H1 (cell line): ENCODE data around the gene NGFR. TPM values are rescaled to one million over a fixed set of nuclear protein-coding genes. Genes with fewer than 3 reads are reported as not detected.

Source experiments
- CTCF ChIA-PET: fragments of 300-600 bp; sonication (Branson Sonifier 250); formaldehyde crosslinking; loops from one replicate; lab custom pipeline; 2021; ENCODE audit not compliant: partially characterized antibody; lab: Charles Lee
- POLR2A ChIA-PET: fragments of 300-600 bp; sonication (Branson Sonifier 250); formaldehyde crosslinking; loops from one replicate; lab custom pipeline; 2021; ENCODE audit warnings: inconsistent platforms; ENCODE audit not compliant: partially characterized antibody; lab: Charles Lee
- DNase-seq, 2 experiments: peaks; one replicate each; pipeline versions ENCODE4 v3.0.0 to v3.0.0-alpha.2; 2010 to 2022; ENCODE audit warnings: low spot score in 2 of 2, low read depth in 1 of 2, mixed read lengths in 1 of 2
- FAIRE-seq: peaks from 2 replicates; lab custom pipeline; 2011; peaks lifted over from hg19 to GRCh38; lab: Jason Lieb, UNC
- H2AFZ ChIP-seq: 2 replicates; pipeline ENCODE4 v1.8.1; 2012; ENCODE audit warnings: low read length, inconsistent platforms
- H2AK5ac ChIP-seq: 2 replicates; pipeline ENCODE4 v1.6.1; 2013; ENCODE audit warnings: low read depth, low read length
- H2BK120ac ChIP-seq: replicated peaks from 2 replicates; pipeline ENCODE3; 2013; ENCODE audit warnings: low read depth, low read length, inconsistent platforms
- H2BK12ac ChIP-seq: 2 replicates; pipeline ENCODE4 v1.6.1; 2013; ENCODE audit warnings: low read depth, low read length
- H2BK15ac ChIP-seq: 2 replicates; pipeline ENCODE4 v1.6.1; 2013; ENCODE audit warnings: low read length
- H2BK20ac ChIP-seq: 2 replicates; pipeline ENCODE4 v1.6.1; 2013; ENCODE audit warnings: low read length
- H2BK5ac ChIP-seq: 2 replicates; pipeline ENCODE4 v1.6.1; 2013; ENCODE audit warnings: low read depth, low read length
- H3K14ac ChIP-seq: 2 replicates; pipeline ENCODE4 v1.6.1; 2013; ENCODE audit warnings: inconsistent platforms; ENCODE audit not compliant: insufficient read length
- H3K18ac ChIP-seq: 2 replicates; pipeline ENCODE4 v1.6.1; 2013; ENCODE audit warnings: low read length; ENCODE audit errors: extremely low read depth
- H3K23ac ChIP-seq: 2 replicates; pipeline ENCODE4 v1.6.1; 2013; ENCODE audit warnings: inconsistent platforms; ENCODE audit not compliant: insufficient read length
- H3K23me2 ChIP-seq: 2 replicates; pipeline ENCODE4 v1.6.1; 2013; ENCODE audit warnings: low read depth, low read length
- H3K27ac ChIP-seq: 2 replicates; pipeline ENCODE4 v1.6.1; 2011; ENCODE audit warnings: low read depth, low read length, inconsistent platforms
- H3K27me3 ChIP-seq, 4 experiments: replicated peaks in 1 of 4; 1 replicate in 1 of 4; 2 replicates in 3 of 4; pipeline versions ENCODE4 v1.6.1 to v1.8.1; 2011 to 2013; ENCODE audit warnings: low read length in 3 of 4, mild to moderate bottlenecking in 3 of 4, inconsistent platforms in 2 of 4, mixed read lengths in 2 of 4, moderate library complexity in 1 of 4; ENCODE audit not compliant: control insufficient read depth in 3 of 4, insufficient read depth in 3 of 4; ENCODE audit errors: extremely low read depth in 1 of 4
- H3K36me3 ChIP-seq, 4 experiments: 2 replicates each; pipeline versions ENCODE4 v1.6.1 to v1.8.1; 2011 to 2013; ENCODE audit warnings: mild to moderate bottlenecking in 4 of 4, low read length in 3 of 4, moderate library complexity in 2 of 4, control low read depth in 1 of 4, inconsistent platforms in 1 of 4; ENCODE audit not compliant: insufficient read depth in 4 of 4, control insufficient read depth in 2 of 4
- H3K4ac ChIP-seq: replicated peaks from 2 replicates; pipeline ENCODE3; 2013; ENCODE audit warnings: low read length, low read depth, mixed read lengths, inconsistent platforms; ENCODE audit not compliant: insufficient read length
- H3K4me1 ChIP-seq, 4 experiments: replicated peaks in 1 of 4; 1 replicate in 1 of 4; 2 replicates in 3 of 4; pipeline versions ENCODE4 v1.6.1 to v1.8.1; 2011 to 2013; ENCODE audit warnings: low read length in 3 of 4, inconsistent platforms in 2 of 4, mixed read lengths in 1 of 4; ENCODE audit not compliant: insufficient read depth in 4 of 4, control insufficient read depth in 3 of 4
- H3K4me2 ChIP-seq, 2 experiments: 2 replicates each; pipeline versions ENCODE4 v1.6.1 to v1.8.1; 2011 to 2013; ENCODE audit warnings: low read depth in 2 of 2, low read length in 2 of 2, control low read depth in 1 of 2, inconsistent platforms in 1 of 2, mild to moderate bottlenecking in 1 of 2; ENCODE audit not compliant: insufficient read depth in 1 of 2
- H3K4me3 ChIP-seq, 4 experiments: fragments of 200-600, 300-600 bp in 1 of 4; sonication (generic), shearing (Covaris generic), sonication (Bioruptor Twin) in 1 of 4; 2 replicates each; pipeline versions ENCODE4 v1.5.1 to v1.8.1; 2011 to 2016; ENCODE audit warnings: low read length in 4 of 4, low read depth in 3 of 4, control low read depth in 2 of 4, inconsistent platforms in 2 of 4, mild to moderate bottlenecking in 2 of 4, mixed read lengths in 1 of 4, moderate library complexity in 1 of 4; ENCODE audit not compliant: insufficient read depth in 2 of 4; ENCODE audit errors: extremely low read depth in 1 of 4
- H3K56ac ChIP-seq: replicated peaks from 2 replicates; pipeline ENCODE3; 2013; ENCODE audit warnings: low read depth, mild to moderate bottlenecking, mixed read lengths, low read length, inconsistent platforms; ENCODE audit not compliant: insufficient read length
- H3K79me1 ChIP-seq: 2 replicates; pipeline ENCODE4 v1.6.1; 2013; ENCODE audit warnings: low read depth, low read length, control low read depth
- H3K79me2 ChIP-seq, 2 experiments: 2 replicates each; pipeline versions ENCODE4 v1.6.1 to v1.8.1; 2012 to 2013; ENCODE audit warnings: low read length in 2 of 2, mild to moderate bottlenecking in 2 of 2, inconsistent platforms in 1 of 2; ENCODE audit not compliant: insufficient read depth in 2 of 2, control insufficient read depth in 1 of 2
- H3K9ac ChIP-seq, 4 experiments: replicated peaks in 1 of 4; 1 replicate in 1 of 4; 2 replicates in 3 of 4; pipeline versions ENCODE4 v1.6.1 to v1.8.1; 2011 to 2013; ENCODE audit warnings: low read depth in 3 of 4, low read length in 3 of 4, control low read depth in 2 of 4, mild to moderate bottlenecking in 2 of 4, moderate library complexity in 2 of 4, inconsistent platforms in 1 of 4; ENCODE audit errors: extremely low read depth in 1 of 4
- H3K9me3 ChIP-seq, 2 experiments: 2 replicates each; pipeline versions ENCODE4 v1.6.1 to v1.8.1; 2012 to 2013; ENCODE audit warnings: mild to moderate bottlenecking in 2 of 2, moderate library complexity in 2 of 2, control low read depth in 1 of 2, inconsistent platforms in 1 of 2, low read depth in 1 of 2, low read length in 1 of 2, mixed read lengths in 1 of 2; ENCODE audit not compliant: insufficient read depth in 2 of 2
- H4K20me1 ChIP-seq, 2 experiments: replicated peaks in 1 of 2; 2 replicates each; pipeline versions ENCODE3 to v1.8.1; 2011 to 2013; ENCODE audit warnings: inconsistent platforms in 2 of 2, low read length in 2 of 2, mild to moderate bottlenecking in 1 of 2; ENCODE audit not compliant: insufficient read depth in 2 of 2, control insufficient read depth in 1 of 2
- H4K5ac ChIP-seq: 2 replicates; pipeline ENCODE4 v1.6.1; 2013; ENCODE audit warnings: low read length, low read depth, mixed read lengths, inconsistent platforms; ENCODE audit not compliant: insufficient read length
- H4K8ac ChIP-seq: 2 replicates; pipeline ENCODE4 v1.8.0; 2013; ENCODE audit warnings: mild to moderate bottlenecking, moderate library complexity, low read length, inconsistent platforms; ENCODE audit not compliant: insufficient read depth; ENCODE audit errors: extremely low read depth
- H4K91ac ChIP-seq: replicated peaks from 2 replicates; pipeline ENCODE3; 2013; ENCODE audit warnings: low read length, mixed read lengths, inconsistent platforms; ENCODE audit not compliant: insufficient read length
- CHD2 ChIP-seq: IDR thresholded peaks from 2 replicates; pipeline ENCODE4 v1.6.1; 2012; ENCODE audit warnings: low read length, improper control_type of control experiment
- CREB1 ChIP-seq: IDR thresholded peaks from 2 replicates; pipeline ENCODE4 v1.6.1; 2012; ENCODE audit warnings: inconsistent platforms
- FOSL1 ChIP-seq: IDR thresholded peaks from 2 replicates; pipeline ENCODE4 v1.6.1; 2011; ENCODE audit warnings: mild to moderate bottlenecking, low read depth, low read length, moderate library complexity; ENCODE audit not compliant: insufficient read depth
- JUN ChIP-seq: IDR thresholded peaks from 2 replicates; pipeline ENCODE4 v1.6.1; 2011; ENCODE audit warnings: low read depth, mild to moderate bottlenecking, improper control_type of control experiment, low read length
- MAFK ChIP-seq: IDR thresholded peaks from 2 replicates; pipeline ENCODE4 v1.6.1; 2012; ENCODE audit warnings: low read depth, mild to moderate bottlenecking, improper control_type of control experiment, low read length
- NRF1 ChIP-seq: IDR thresholded peaks from 2 replicates; pipeline ENCODE4 v1.6.1; 2011; ENCODE audit warnings: mild to moderate bottlenecking, low read depth, low read length, improper control_type of control experiment
- PHF8 ChIP-seq: fragments of 200-600 bp; sonication (generic); conservative IDR thresholded peaks from 2 replicates; pipeline ENCODE4 v1.7.1; 2012; ENCODE audit warnings: low read depth, mild to moderate bottlenecking, inconsistent platforms, low read length, moderate library complexity
- SIX5 ChIP-seq: IDR thresholded peaks from 2 replicates; pipeline ENCODE4 v1.6.1; 2011; ENCODE audit warnings: mild to moderate bottlenecking, low read depth, low read length
- SP1 ChIP-seq: IDR thresholded peaks from 2 replicates; pipeline ENCODE4 v1.6.1; 2011; ENCODE audit warnings: low read depth, low read length
- SUZ12 ChIP-seq: fragments of 200-600 bp; sonication (generic); IDR thresholded peaks from 2 replicates; pipeline ENCODE4 v1.6.1; 2012; ENCODE audit warnings: mild to moderate bottlenecking, inconsistent platforms, low read length, moderate library complexity, mixed read lengths
- TEAD4 ChIP-seq: IDR thresholded peaks from 2 replicates; pipeline ENCODE4 v1.6.1; 2012; ENCODE audit warnings: low read depth, low read length, inconsistent platforms, mixed read lengths
- WGBS, 2 experiments: shearing (Covaris generic) in 1 of 2; methylation state at CpG; one replicate each; pipeline versions ENCODE4 v1.1.6 to v1.1.7; 2013 to 2015; ENCODE audit warnings: low lambda C conversion rate in 2 of 2, mixed read lengths in 2 of 2, inconsistent platforms in 1 of 2, low coverage in 1 of 2, missing lambda C conversion rate in 1 of 2; ENCODE audit not compliant: insufficient replicate concordance in 2 of 2, insufficient coverage in 1 of 2, insufficient read length in 1 of 2; ENCODE audit errors: extremely low coverage in 1 of 2, missing lambda C conversion rate in 1 of 2; 5-methylcytosine and 5-hydroxymethylcytosine counted together
- polyA plus RNA-seq, 7 experiments: library from polyadenylated mRNA; depleted of rRNA in 3 of 7; stranded (reverse) in 5 of 7; unstranded in 2 of 7; fragments of >200 nt in 5 of 7; fragments of 200-250 nt in 2 of 7; gene quantifications; 1 replicate in 5 of 7; 2 replicates in 1 of 7; 4 replicates in 1 of 7; pipeline versions ENCODE4 v1.2.1 to v1.2.3, GENCODE V29; 2011 to 2013; ENCODE audit warnings: missing spikeins in 2 of 7, mixed read lengths in 2 of 7
- total RNA-seq: library from RNA; stranded (reverse); fragmentation: NEBNext Ultra II Directional; extraction: Animal tissue kit (Norgen Biotek cat#: 25700); gene quantifications from 2 replicates; pipeline ENCODE4 v1.2.1, GENCODE V29; 2021
- TF ChIP-seq, protein P1 (sequence below): IDR thresholded peaks from 2 replicates; pipeline ENCODE4 v1.6.1; 2012; ENCODE audit warnings: low read length, inconsistent platforms
- TF ChIP-seq, protein P2 (sequence below): IDR thresholded peaks from 2 replicates; pipeline ENCODE4 v1.6.1; 2012; ENCODE audit warnings: inconsistent platforms

Gene NGFR
- total and polyA plus RNA-seq, 2 of the 8 experiments (the other 6 are each of a cell fraction or from before 2014, with no cell fraction given), result 8.1 to 10.3 TPM

DNA sequence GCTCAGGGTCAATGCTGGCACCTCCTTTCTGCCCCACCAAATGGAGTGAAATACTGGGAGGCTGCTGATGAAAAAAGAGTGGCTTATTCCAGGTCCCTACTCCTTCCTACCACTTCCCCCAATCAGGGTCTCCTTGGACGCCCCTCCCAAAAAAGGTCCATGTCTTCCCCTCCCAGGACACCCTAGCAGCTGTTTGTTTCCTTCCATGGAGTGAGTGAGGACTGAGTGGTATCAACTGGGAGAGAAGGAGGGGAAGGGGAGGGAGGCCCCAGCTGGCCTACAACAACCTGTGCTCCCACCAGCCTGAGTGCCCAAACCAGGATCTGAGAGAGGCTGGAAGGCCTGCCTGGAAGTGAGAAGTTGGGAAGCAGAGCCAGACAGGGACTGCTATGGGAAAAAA is 28.7 kb upstream of the NGFR start:
- H2AK5ac ChIP-seq, result no peak overlapping the region
- H2BK20ac ChIP-seq, result no peak overlapping the region
- no peaks in the 10 kb centered on the region for H3K79me2 ChIP-seq
- H3K23ac ChIP-seq, result no peak overlapping the region
- H4K91ac ChIP-seq, result no peak overlapping the region
- H3K27ac ChIP-seq, result no peak overlapping the region
- no peak overlapping the region for H2AFZ ChIP-seq
- H4K20me1 ChIP-seq, result no peaks in the 10 kb centered on the region
- H3K4me2 ChIP-seq, result no peak overlapping the region
- H2BK15ac ChIP-seq, result no peak overlapping the region
- H3K9ac ChIP-seq, result no peak overlapping the region
- no peak overlapping the region for H2BK120ac ChIP-seq
- peaks cover 3 to 28% (median 26%) of the 10 kb centered on the region in 4 experiments for H3K27me3 ChIP-seq
- H3K4me1 ChIP-seq, result peaks cover 5 to 13% (median 10%) of the 10 kb centered on the region in 4 experiments
- 0 out of 4 replicates have a peak, but pooled peaks cover 0 to 6% of the 10 kb centered on the region in 2 experiments for H3K9me3 ChIP-seq
- 56% methylated on average over 1 of the region's 1 CpG; no CpG with 5 or more reads in 1 of the 2 experiments for WGBS, 2 experiments
- no peak overlapping the region for H3K4me3 ChIP-seq
- H3K14ac ChIP-seq, result no peak overlapping the region
- peaks cover 11% of the 10 kb centered on the region for H3K23me2 ChIP-seq
- CTCF ChIA-PET, result interaction anchor here (1.6 to 1.7 kb wide), 2 partner anchors 18 to 58 kb away, joined by 4 to 5 read pairs; no protein-coding TSS in a partner anchor
- H3K56ac ChIP-seq, result no peak overlapping the region
- no peak overlapping the region for H4K5ac ChIP-seq
- H2BK5ac ChIP-seq, result no peak overlapping the region
- H2BK12ac ChIP-seq, result no peak overlapping the region
- DNase-seq (no peak), FAIRE-seq (no peak)
- POLR2A ChIA-PET, result interaction anchor here (1.1 kb wide), 1 partner anchor 414 kb away, joined by 3 read pairs; no protein-coding TSS in a partner anchor
- no peak overlapping the region for H4K8ac ChIP-seq
- H3K18ac ChIP-seq, result no peak overlapping the region
- no peaks in the 10 kb centered on the region for H3K36me3 ChIP-seq
- H3K79me1 ChIP-seq, result no peaks in the 10 kb centered on the region
- H3K4ac ChIP-seq, result no peak overlapping the region
- TF ChIP-seq TEAD4, result no peak
- no peak for TF ChIP-seq SUZ12
- no peak for TF ChIP-seq NRF1
- TF ChIP-seq CREB1, result no peak
- TF ChIP-seq, protein P1, sequence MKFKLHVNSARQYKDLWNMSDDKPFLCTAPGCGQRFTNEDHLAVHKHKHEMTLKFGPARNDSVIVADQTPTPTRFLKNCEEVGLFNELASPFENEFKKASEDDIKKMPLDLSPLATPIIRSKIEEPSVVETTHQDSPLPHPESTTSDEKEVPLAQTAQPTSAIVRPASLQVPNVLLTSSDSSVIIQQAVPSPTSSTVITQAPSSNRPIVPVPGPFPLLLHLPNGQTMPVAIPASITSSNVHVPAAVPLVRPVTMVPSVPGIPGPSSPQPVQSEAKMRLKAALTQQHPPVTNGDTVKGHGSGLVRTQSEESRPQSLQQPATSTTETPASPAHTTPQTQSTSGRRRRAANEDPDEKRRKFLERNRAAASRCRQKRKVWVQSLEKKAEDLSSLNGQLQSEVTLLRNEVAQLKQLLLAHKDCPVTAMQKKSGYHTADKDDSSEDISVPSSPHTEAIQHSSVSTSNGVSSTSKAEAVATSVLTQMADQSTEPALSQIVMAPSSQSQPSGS, result no peak
- TF ChIP-seq, protein P2, sequence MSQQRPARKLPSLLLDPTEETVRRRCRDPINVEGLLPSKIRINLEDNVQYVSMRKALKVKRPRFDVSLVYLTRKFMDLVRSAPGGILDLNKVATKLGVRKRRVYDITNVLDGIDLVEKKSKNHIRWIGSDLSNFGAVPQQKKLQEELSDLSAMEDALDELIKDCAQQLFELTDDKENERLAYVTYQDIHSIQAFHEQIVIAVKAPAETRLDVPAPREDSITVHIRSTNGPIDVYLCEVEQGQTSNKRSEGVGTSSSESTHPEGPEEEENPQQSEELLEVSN, result no peak
- TF ChIP-seq SIX5, result no peak
- no peak for TF ChIP-seq FOSL1
- no peak for TF ChIP-seq JUN
- TF ChIP-seq CHD2, result no peak
- TF ChIP-seq MAFK, result no peak
- TF ChIP-seq SP1, result no peak
- TF ChIP-seq PHF8, result no peak
